T-helper 2 cell treated with Interferon-gamma antibody and Interleukin-4, amounts not matched to agents 100 ng/mL and 5 ng/mL, for 36 hours (primary cell): ENCODE data around the gene ANKRD24. TPM values are rescaled to one million over a fixed set of nuclear protein-coding genes. Genes with fewer than 3 reads are reported as not detected.
"Not testable (repeated sequence)": the region's sequence is repeated elsewhere in the genome, so short reads cannot be mapped to it uniquely, and the experiment has no call there.

Experiments used
- intact Hi-C: fragments of 100-400 bp; cut with micrococcal nuclease; formaldehyde crosslinking; loops from one replicate; pipeline ENCODE4 v1.15.1; 2023
- total RNA-seq: library from RNA; stranded (reverse); gene quantifications from 2 replicates; pipeline ENCODE4 v1.2.3, GENCODE V29; 2022

ANKRD24 gene
- total RNA-seq, 1 donor from 2014 or later = 0.52 TPM

GRCh38 chr19:4197625-4198466 lies 15.4 kb downstream of the ANKRD24 start:
- intact Hi-C loops = no loop called here

GRCh38 chr19:4198467-4199126 lies 16.1 kb downstream of the ANKRD24 start:
- intact Hi-C loops = no loop called here

GRCh38 chr19:4199699-4200293 lies 17.3 kb downstream of the ANKRD24 start:
- intact Hi-C loops = no loop called here

- intact Hi-C loops = no loop called here
Observed at GRCh38 chr19:4200940-4201542, 18.6 kb downstream of the ANKRD24 start.

- intact Hi-C loops = no loop called here
Observed at GRCh38 chr19:4201798-4202197, 19.3 kb downstream of the ANKRD24 start.

GRCh38 chr19:4206818-4207484 lies 24.5 kb downstream of the ANKRD24 start:
- intact Hi-C loops = no loop called here

- intact Hi-C loops = no loop called here
Observed at GRCh38 chr19:4208385-4209094, 26.1 kb downstream of the ANKRD24 start.

GRCh38 chr19:4210166-4210731 lies 27.8 kb downstream of the ANKRD24 start:
- intact Hi-C loops = no loop called here

- intact Hi-C loops = no loop called here
Observed at GRCh38 chr19:4213116-4213515, 30.6 kb downstream of the ANKRD24 start.

- intact Hi-C loops = no loop called here
Observed at GRCh38 chr19:4215807-4216206, 33.3 kb downstream of the ANKRD24 start.

- intact Hi-C loops = no loop called here
Observed at GRCh38 chr19:4216846-4217245, 34.4 kb downstream of the ANKRD24 start.

GRCh38 chr19:4217429-4218264 lies 35.2 kb downstream of the ANKRD24 start:
- intact Hi-C loops = no loop called here

- intact Hi-C loops = not testable (repeated sequence)
Observed at GRCh38 chr19:4218523-4218922, 36.0 kb downstream of the ANKRD24 start.

- intact Hi-C loops = no loop called here
Observed at GRCh38 chr19:4220188-4220587, 37.7 kb downstream of the ANKRD24 start.

- intact Hi-C loops = no loop called here
Observed at GRCh38 chr19:4224470-4224869, 42.0 kb downstream of the ANKRD24 start.

GRCh38 chr19:4225885-4226284 lies 43.4 kb downstream of the ANKRD24 start:
- intact Hi-C loops = no loop called here

- intact Hi-C loops = no loop called here
Observed at GRCh38 chr19:4227771-4228170, 45.3 kb downstream of the ANKRD24 start.

GRCh38 chr19:4228765-4229178 lies 46.3 kb downstream of the ANKRD24 start:
- intact Hi-C loops = no loop called here

- intact Hi-C loops = no loop called here
Observed at GRCh38 chr19:4229179-4229931, 46.9 kb downstream of the ANKRD24 start, which contains the start of gene EBI3. Gene EBI3 (plus strand): TSS chr19:4229523. CDS start chr19:4229551, 28 bp downstream.
